DMS153 treated with DMSO at 0.1 percent for 48 hours (cell line): ENCODE results near the gene KRTAP10-8.
"Not testable (repeated sequence)": the region's sequence is repeated elsewhere in the genome, so short reads cannot be mapped to it uniquely, and the experiment has no call there.

ENCODE experiments used
- DNase-seq: peaks from one replicate; lab custom pipeline; 2025; ENCODE audit not compliant: unreplicated experiment; lab: John Stamatoyannopoulos, UW

KRTAP10-8 gene

GRCh38 chr21:44616591-44616926, 4.7 kb downstream of the KRTAP10-8 start:
- no peak for DNase-seq

GRCh38 chr21:44617071-44617501, 5.2 kb downstream of the KRTAP10-8 start:
- no peak for DNase-seq

- DNase-seq: no peak
Measured at GRCh38 chr21:44618504-44618903, 6.6 kb downstream of the KRTAP10-8 start.

- DNase-seq: no peak
Measured at GRCh38 chr21:44618909-44619308, 7.0 kb downstream of the KRTAP10-8 start.

GRCh38 chr21:44619886-44620285, 8.0 kb downstream of the KRTAP10-8 start:
- no peak for DNase-seq

GRCh38 chr21:44623575-44623974, 11.7 kb downstream of the KRTAP10-8 start:
- no peak for DNase-seq

- DNase-seq: no peak
Measured at GRCh38 chr21:44625756-44626155, 13.9 kb downstream of the KRTAP10-8 start.

- no peak for DNase-seq
Measured at GRCh38 chr21:44626262-44626661, 14.4 kb downstream of the KRTAP10-8 start.

- no peak for DNase-seq
Measured at GRCh38 chr21:44626673-44627143, 14.8 kb downstream of the KRTAP10-8 start, which contains the start of gene KRTAP10-9. Gene KRTAP10-9, plus strand, starts transcription at chr21:44627093. Its CDS starts 79 bp downstream, at chr21:44627172.

- DNase-seq: not testable (repeated sequence)
Measured at GRCh38 chr21:44627181-44627822, 15.4 kb downstream of the KRTAP10-8 start.

GRCh38 chr21:44627831-44628233, 16.0 kb downstream of the KRTAP10-8 start:
- not testable (repeated sequence) for DNase-seq

- DNase-seq: no peak
Measured at GRCh38 chr21:44628707-44629391, 17.0 kb downstream of the KRTAP10-8 start.

- DNase-seq: no peak
Measured at GRCh38 chr21:44630440-44630839, 18.6 kb downstream of the KRTAP10-8 start.

- no peak for DNase-seq
Measured at GRCh38 chr21:44632067-44632466, 20.2 kb downstream of the KRTAP10-8 start.

GRCh38 chr21:44636209-44637017, 24.5 kb downstream of the KRTAP10-8 start:
- DNase-seq: no peak

GRCh38 chr21:44637018-44637850, 25.4 kb downstream of the KRTAP10-8 start, which contains the start of gene KRTAP10-10:
Gene KRTAP10-10, plus strand, starts transcription at chr21:44637356. Its CDS starts 62 bp downstream, at chr21:44637418.
- no peak for DNase-seq

GRCh38 chr21:44637851-44638348, 26.0 kb downstream of the KRTAP10-8 start:
- not testable (repeated sequence) for DNase-seq

GRCh38 chr21:44638506-44639330, 26.8 kb downstream of the KRTAP10-8 start:
- DNase-seq: not testable (repeated sequence)

GRCh38 chr21:44639331-44639655, 27.4 kb downstream of the KRTAP10-8 start:
- no peak for DNase-seq

GRCh38 chr21:44640761-44641160, 28.9 kb downstream of the KRTAP10-8 start:
- no peak for DNase-seq
